HCT116 (cell line): ENCODE measurements around the gene ARID4A.

Experiments
- ELF1 ChIP-seq: IDR thresholded peaks from 2 replicates; pipeline ENCODE4 v1.6.1; 2012; ENCODE audit warnings: low read depth, borderline replicate concordance
- EZH2 ChIP-seq: fragments of 200-600 bp; sonication (generic); IDR thresholded peaks from 2 replicates; pipeline ENCODE4 v1.6.1; 2017; ENCODE audit warnings: antibody characterized with exemption, mixed run types
- YY1 ChIP-seq: IDR thresholded peaks from 2 replicates; pipeline ENCODE4 v1.6.1; 2011; ENCODE audit warnings: low read length, low read depth, moderate library complexity, mild to moderate bottlenecking; ENCODE audit not compliant: insufficient replicate concordance; ENCODE audit errors: extremely low read depth
- TF ChIP-seq, protein P1 (sequence below), 3 experiments: fragments of 200-600 bp in 1 of 3; sonication (generic) in 1 of 3; IDR thresholded peaks in 2 of 3; conservative IDR thresholded peaks in 1 of 3; 2 replicates each; pipeline ENCODE4 v1.5.1; 2012 to 2017; ENCODE audit warnings: low read depth in 2 of 3, low read length in 2 of 3, antibody characterized with exemption in 1 of 3, borderline replicate concordance in 1 of 3, control low read depth in 1 of 3, mild to moderate bottlenecking in 1 of 3, mixed read lengths in 1 of 3, mixed run types in 1 of 3, moderate library complexity in 1 of 3; ENCODE audit not compliant: insufficient read depth in 1 of 3

DNA sequence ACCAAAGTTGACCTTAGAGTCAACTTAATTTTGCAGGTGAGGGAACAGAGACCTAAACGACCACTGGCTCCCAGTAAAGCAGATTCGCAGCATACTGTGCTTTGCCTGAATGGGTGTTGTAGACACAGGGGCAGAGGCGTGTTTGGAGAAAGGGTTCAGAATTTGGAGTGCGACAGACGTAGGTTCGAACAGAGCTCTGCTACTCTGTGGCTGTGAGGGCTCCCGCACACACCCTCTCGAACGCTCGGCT, 97.1 kb downstream of the ARID4A start:
- TF ChIP-seq EZH2 (no peak), YY1 (no peak), ELF1 (no peak)
- TF ChIP-seq, protein P1, sequence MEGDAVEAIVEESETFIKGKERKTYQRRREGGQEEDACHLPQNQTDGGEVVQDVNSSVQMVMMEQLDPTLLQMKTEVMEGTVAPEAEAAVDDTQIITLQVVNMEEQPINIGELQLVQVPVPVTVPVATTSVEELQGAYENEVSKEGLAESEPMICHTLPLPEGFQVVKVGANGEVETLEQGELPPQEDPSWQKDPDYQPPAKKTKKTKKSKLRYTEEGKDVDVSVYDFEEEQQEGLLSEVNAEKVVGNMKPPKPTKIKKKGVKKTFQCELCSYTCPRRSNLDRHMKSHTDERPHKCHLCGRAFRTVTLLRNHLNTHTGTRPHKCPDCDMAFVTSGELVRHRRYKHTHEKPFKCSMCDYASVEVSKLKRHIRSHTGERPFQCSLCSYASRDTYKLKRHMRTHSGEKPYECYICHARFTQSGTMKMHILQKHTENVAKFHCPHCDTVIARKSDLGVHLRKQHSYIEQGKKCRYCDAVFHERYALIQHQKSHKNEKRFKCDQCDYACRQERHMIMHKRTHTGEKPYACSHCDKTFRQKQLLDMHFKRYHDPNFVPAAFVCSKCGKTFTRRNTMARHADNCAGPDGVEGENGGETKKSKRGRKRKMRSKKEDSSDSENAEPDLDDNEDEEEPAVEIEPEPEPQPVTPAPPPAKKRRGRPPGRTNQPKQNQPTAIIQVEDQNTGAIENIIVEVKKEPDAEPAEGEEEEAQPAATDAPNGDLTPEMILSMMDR (IDR thresholded peaks at IDR 0.05 in 2 of 3, conservative IDR thresholded peaks at IDR 0.05 in 1 of 3; ENCODE audit: borderline replicate concordance in 1 of 3, insufficient read depth in 1 of 3, low read depth in 2 of 3, low read length in 2 of 3), result no peak
